ENCODE results near the gene NFE2L3. TPM values are rescaled to one million over a fixed set of nuclear protein-coding genes. Genes with fewer than 3 reads are reported as not detected.

The NFE2L3 gene
- total and polyA plus RNA-seq, 9 of the 15 experiments (the other 6 are each of a cell fraction or from before 2014, with no cell fraction given): 2.9 to 16.9 (median 12.4) TPM

GRCh38 chr7:26208040-26208439 is 56.0 kb downstream of the NFE2L3 start:
- Histone ChIP-seq H3K27ac (ENCODE audit: extremely low read depth, low read depth, low read length) (no peak overlapping the region), H3K9me1 (ENCODE audit: control insufficient read depth, insufficient read depth, low read length) (peaks cover 5% of the 10 kb centered on the region), H3K9ac (ENCODE audit: insufficient read depth in 1 of 2, low read depth in 2 of 2, low read length in 2 of 2) (no peak overlapping the region), H3K79me2 (ENCODE audit: control insufficient read depth, insufficient read depth, low read length) (peaks cover 70% of the 10 kb centered on the region), H3K4me3 (no peak overlapping the region), H3K27me3 (ENCODE audit: control insufficient read depth in 2 of 2, insufficient read depth in 2 of 2, low read length in 2 of 2) (no peaks in the 10 kb centered on the region), H2AFZ (ENCODE audit: low read depth, low read length) (no peak overlapping the region), H3K9me3 (replicated peaks; ENCODE audit: control insufficient read depth, insufficient read depth, low read depth, low read length) (no peaks in the 10 kb centered on the region), H4K20me1 (replicated peaks; ENCODE audit: control insufficient read depth, insufficient read depth, low read length) (peaks cover 10% of the 10 kb centered on the region), H3K4me2 (ENCODE audit: insufficient read depth, low read length) (no peak overlapping the region), H3K4me1 (replicated peaks in 1 of 2; ENCODE audit: control insufficient read depth in 2 of 2, insufficient read depth in 2 of 2, low read length in 2 of 2) (peaks cover 0 to 10% of the 10 kb centered on the region in 2 experiments; a peak in 2 of 5 replicates), H3K36me3 (ENCODE audit: control insufficient read depth, insufficient read depth, low read length) (peaks cover 98% of the 10 kb centered on the region)
- in situ Hi-C loops (cut with MboI): no loop called here
- 94% methylated on average over 5 of the region's 5 CpGs for WGBS (ENCODE audit: insufficient coverage, low coverage, missing lambda C conversion rate)
- ChIA-PET CTCF (ENCODE audit: low intra/inter-chr PET ratio) (no interaction called here), POLR2A (interaction anchor here (0.7 to 1.5 kb wide), 6 partner anchors 8 to 77 kb away, joined by 3 to 5 read pairs (median 4); no protein-coding TSS in a partner anchor)
- no peak for FAIRE-seq
- DNase-seq (ENCODE audit: extremely low read depth in 1 of 4, low spot score in 3 of 4): no peak
- intact Hi-C loops (cut with micrococcal nuclease): loop anchor here (10.0 kb wide), 1 partner anchor 313 kb away; no protein-coding TSS in a partner anchor
- no TSS peak for BruUV-seq (replicated peaks)
- TF ChIP-seq ERF (CRISPR knock-in tag; IDR thresholded peaks at IDR 0.05) (no peak), ZSCAN32 (CRISPR knock-in tag; IDR thresholded peaks at IDR 0.05) (no peak), MAFF (IDR thresholded peaks at IDR 0.05; ENCODE audit: low read length) (no peak)
- no peak for ATAC-seq

- DNase-seq (ENCODE audit: extremely low read depth in 1 of 4, low spot score in 3 of 4): no peak
- peak; percentile 51 for ATAC-seq
- BruUV-seq (replicated peaks): TSS peak; percentile 42
- H3K36me3 ChIP-seq (ENCODE audit: control insufficient read depth, insufficient read depth, low read length): peaks cover 48% of the 10 kb centered on the region
- peaks cover 19% of the 10 kb centered on the region for H3K79me2 ChIP-seq (ENCODE audit: control insufficient read depth, insufficient read depth, low read length)
- in situ Hi-C loops (cut with MboI) (no loop called here), intact Hi-C loops (cut with micrococcal nuclease) (no loop called here)
- FAIRE-seq: peak; percentile 40
- H4K20me1 ChIP-seq (replicated peaks; ENCODE audit: control insufficient read depth, insufficient read depth, low read length): no peaks in the 10 kb centered on the region
- H3K9me1 ChIP-seq (ENCODE audit: control insufficient read depth, insufficient read depth, low read length): no peaks in the 10 kb centered on the region
- H2AFZ ChIP-seq (ENCODE audit: low read depth, low read length): no peak overlapping the region
- H3K4me2 ChIP-seq (ENCODE audit: insufficient read depth, low read length): no peak overlapping the region
- POLR2A ChIA-PET: interaction anchor here (1.6 to 6.4 kb wide), 6 partner anchors 8 to 21 kb away, joined by 6 to 61 read pairs (median 12); partner anchors contain the start of genes CBX3 and HNRNPA2B1
- no peak overlapping the region for H3K9ac ChIP-seq (ENCODE audit: insufficient read depth in 1 of 2, low read depth in 2 of 2, low read length in 2 of 2)
- H3K27me3 ChIP-seq (ENCODE audit: control insufficient read depth in 2 of 2, insufficient read depth in 2 of 2, low read length in 2 of 2): no peaks in the 10 kb centered on the region
- no peaks in the 10 kb centered on the region; a peak in 1 of 5 replicates for H3K4me1 ChIP-seq (replicated peaks in 1 of 2; ENCODE audit: control insufficient read depth in 2 of 2, insufficient read depth in 2 of 2, low read length in 2 of 2)
- 89% methylated on average over 2 of the region's 2 CpGs for WGBS (ENCODE audit: insufficient coverage, low coverage, missing lambda C conversion rate)
- no peaks in the 10 kb centered on the region for H3K9me3 ChIP-seq (replicated peaks; ENCODE audit: control insufficient read depth, insufficient read depth, low read depth, low read length)
- CTCF ChIA-PET (ENCODE audit: low intra/inter-chr PET ratio): no interaction called here
- no peak overlapping the region for H3K4me3 ChIP-seq
- no peak overlapping the region for H3K27ac ChIP-seq (ENCODE audit: extremely low read depth, low read depth, low read length)
- TF ChIP-seq BCL6 (CRISPR knock-in tag; IDR thresholded peaks at IDR 0.05) (no peak), THRB (CRISPR knock-in tag; conservative IDR thresholded peaks at IDR 0.05) (peak; percentile 57; the same call in 1 of the 2 replicates), POLR2A (conservative IDR thresholded peaks at IDR 0.05) (peak; percentile 75), OTX1 (CRISPR knock-in tag; IDR thresholded peaks at IDR 0.05) (no peak)
- TF ChIP-seq, protein P1, sequence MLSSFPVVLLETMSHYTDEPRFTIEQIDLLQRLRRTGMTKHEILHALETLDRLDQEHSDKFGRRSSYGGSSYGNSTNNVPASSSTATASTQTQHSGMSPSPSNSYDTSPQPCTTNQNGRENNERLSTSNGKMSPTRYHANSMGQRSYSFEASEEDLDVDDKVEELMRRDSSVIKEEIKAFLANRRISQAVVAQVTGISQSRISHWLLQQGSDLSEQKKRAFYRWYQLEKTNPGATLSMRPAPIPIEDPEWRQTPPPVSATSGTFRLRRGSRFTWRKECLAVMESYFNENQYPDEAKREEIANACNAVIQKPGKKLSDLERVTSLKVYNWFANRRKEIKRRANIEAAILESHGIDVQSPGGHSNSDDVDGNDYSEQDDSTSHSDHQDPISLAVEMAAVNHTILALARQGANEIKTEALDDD (IDR thresholded peaks at IDR 0.05): peak; percentile 79
- TF ChIP-seq, protein P2, sequence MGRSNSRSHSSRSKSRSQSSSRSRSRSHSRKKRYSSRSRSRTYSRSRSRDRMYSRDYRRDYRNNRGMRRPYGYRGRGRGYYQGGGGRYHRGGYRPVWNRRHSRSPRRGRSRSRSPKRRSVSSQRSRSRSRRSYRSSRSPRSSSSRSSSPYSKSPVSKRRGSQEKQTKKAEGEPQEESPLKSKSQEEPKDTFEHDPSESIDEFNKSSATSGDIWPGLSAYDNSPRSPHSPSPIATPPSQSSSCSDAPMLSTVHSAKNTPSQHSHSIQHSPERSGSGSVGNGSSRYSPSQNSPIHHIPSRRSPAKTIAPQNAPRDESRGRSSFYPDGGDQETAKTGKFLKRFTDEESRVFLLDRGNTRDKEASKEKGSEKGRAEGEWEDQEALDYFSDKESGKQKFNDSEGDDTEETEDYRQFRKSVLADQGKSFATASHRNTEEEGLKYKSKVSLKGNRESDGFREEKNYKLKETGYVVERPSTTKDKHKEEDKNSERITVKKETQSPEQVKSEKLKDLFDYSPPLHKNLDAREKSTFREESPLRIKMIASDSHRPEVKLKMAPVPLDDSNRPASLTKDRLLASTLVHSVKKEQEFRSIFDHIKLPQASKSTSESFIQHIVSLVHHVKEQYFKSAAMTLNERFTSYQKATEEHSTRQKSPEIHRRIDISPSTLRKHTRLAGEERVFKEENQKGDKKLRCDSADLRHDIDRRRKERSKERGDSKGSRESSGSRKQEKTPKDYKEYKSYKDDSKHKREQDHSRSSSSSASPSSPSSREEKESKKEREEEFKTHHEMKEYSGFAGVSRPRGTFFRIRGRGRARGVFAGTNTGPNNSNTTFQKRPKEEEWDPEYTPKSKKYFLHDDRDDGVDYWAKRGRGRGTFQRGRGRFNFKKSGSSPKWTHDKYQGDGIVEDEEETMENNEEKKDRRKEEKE (IDR thresholded peaks at IDR 0.05; ENCODE audit: borderline replicate concordance in 1 of 2, control insufficient read depth in 1 of 2, low read depth in 2 of 2, low read length in 1 of 2): peak in 1 of 2 experiments; percentile 32; a peak in 1 of 4 replicates
Observed at GRCh38 chr7:26212921-26213718, 61.1 kb downstream of the NFE2L3 start.
